SK-N-SH (cell line): Measurements from ENCODE around the gene ERN1.

Experiments
- EP300 ChIP-seq, 2 experiments: IDR thresholded peaks; 2 replicates each; pipeline versions ENCODE4 v1.4.0 to v1.6.1; 2012; ENCODE audit warnings: borderline replicate concordance in 1 of 2, low read depth in 1 of 2, low read length in 1 of 2
- EZH2phosphoT487 ChIP-seq: fragments of 200-600 bp; sonication (generic); IDR thresholded peaks from 2 replicates; pipeline ENCODE4 v1.6.1; 2017; ENCODE audit warnings: low read depth, mixed run types, mild to moderate bottlenecking, antibody characterized with exemption, moderate library complexity, borderline replicate concordance
- FOXJ3 ChIP-seq: sonication (generic); formaldehyde crosslinking; IDR thresholded peaks from 2 replicates; pipeline ENCODE4 v1.5.1; 2020; ENCODE audit warnings: mild to moderate bottlenecking, missing genetic modification reagents
- JUND ChIP-seq: IDR thresholded peaks from 2 replicates; pipeline ENCODE4 v1.4.0; 2012
- MEF2A ChIP-seq: IDR thresholded peaks from 2 replicates; pipeline ENCODE4 v1.4.0; 2012; ENCODE audit warnings: low read depth, borderline replicate concordance
- MXI1 ChIP-seq: IDR thresholded peaks from 2 replicates; pipeline ENCODE4 v1.6.1; 2012; ENCODE audit warnings: mild to moderate bottlenecking, low read depth, low read length, improper control_type of control experiment
- NFIC ChIP-seq: IDR thresholded peaks from 2 replicates; pipeline ENCODE4 v1.4.0; 2012; ENCODE audit warnings: borderline replicate concordance
- POLR2AphosphoS5 ChIP-seq: IDR thresholded peaks from 2 replicates; pipeline ENCODE4 v1.6.1; 2012; ENCODE audit warnings: low read depth, low read length
- RAD21 ChIP-seq: IDR thresholded peaks from 2 replicates; pipeline ENCODE4 v1.6.1; 2012; ENCODE audit warnings: mild to moderate bottlenecking, low read length
- SIN3A ChIP-seq: IDR thresholded peaks from 2 replicates; pipeline ENCODE4 v1.6.1; 2012; ENCODE audit warnings: low read depth, mild to moderate bottlenecking, low read length, moderate library complexity, borderline replicate concordance
- SMC3 ChIP-seq: IDR thresholded peaks from 2 replicates; pipeline ENCODE4 v1.6.1; 2012; ENCODE audit warnings: low read depth, low read length, improper control_type of control experiment
- TAF1 ChIP-seq: IDR thresholded peaks from 2 replicates; pipeline ENCODE4 v1.6.1; 2012; ENCODE audit warnings: low read depth, mild to moderate bottlenecking, low read length, moderate library complexity, borderline replicate concordance
- TEAD4 ChIP-seq: IDR thresholded peaks from 2 replicates; pipeline ENCODE4 v1.4.0; 2012; ENCODE audit warnings: mild to moderate bottlenecking, borderline replicate concordance; ENCODE audit not compliant: insufficient read depth
- TF ChIP-seq, protein P1 (sequence below): fragments of 200-600 bp; sonication (generic); IDR thresholded peaks from 2 replicates; pipeline ENCODE4 v1.6.1; 2017; ENCODE audit warnings: antibody characterized with exemption, mild to moderate bottlenecking, moderate library complexity

DNA sequence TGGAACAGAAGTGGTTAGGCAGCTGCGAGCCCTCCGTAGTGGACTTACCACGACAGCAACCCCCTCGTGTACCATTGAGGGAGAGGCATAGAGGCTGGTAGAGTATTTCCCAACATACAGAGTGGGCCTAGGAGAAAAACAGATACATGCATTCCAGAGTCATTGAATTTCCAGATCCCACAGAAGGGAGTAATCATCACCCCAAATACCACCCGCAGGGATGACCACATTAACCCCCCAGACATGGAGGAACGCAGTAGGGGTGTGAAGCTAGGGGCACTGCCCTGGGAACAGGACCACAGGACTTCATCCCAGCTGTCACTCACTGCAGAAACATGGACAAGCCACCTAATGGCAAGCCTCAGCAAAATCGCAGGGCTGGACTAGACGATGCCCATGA is 64.8 kb downstream of the ERN1 start:
- TF ChIP-seq TAF1 = no peak
- TF ChIP-seq, protein P1, sequence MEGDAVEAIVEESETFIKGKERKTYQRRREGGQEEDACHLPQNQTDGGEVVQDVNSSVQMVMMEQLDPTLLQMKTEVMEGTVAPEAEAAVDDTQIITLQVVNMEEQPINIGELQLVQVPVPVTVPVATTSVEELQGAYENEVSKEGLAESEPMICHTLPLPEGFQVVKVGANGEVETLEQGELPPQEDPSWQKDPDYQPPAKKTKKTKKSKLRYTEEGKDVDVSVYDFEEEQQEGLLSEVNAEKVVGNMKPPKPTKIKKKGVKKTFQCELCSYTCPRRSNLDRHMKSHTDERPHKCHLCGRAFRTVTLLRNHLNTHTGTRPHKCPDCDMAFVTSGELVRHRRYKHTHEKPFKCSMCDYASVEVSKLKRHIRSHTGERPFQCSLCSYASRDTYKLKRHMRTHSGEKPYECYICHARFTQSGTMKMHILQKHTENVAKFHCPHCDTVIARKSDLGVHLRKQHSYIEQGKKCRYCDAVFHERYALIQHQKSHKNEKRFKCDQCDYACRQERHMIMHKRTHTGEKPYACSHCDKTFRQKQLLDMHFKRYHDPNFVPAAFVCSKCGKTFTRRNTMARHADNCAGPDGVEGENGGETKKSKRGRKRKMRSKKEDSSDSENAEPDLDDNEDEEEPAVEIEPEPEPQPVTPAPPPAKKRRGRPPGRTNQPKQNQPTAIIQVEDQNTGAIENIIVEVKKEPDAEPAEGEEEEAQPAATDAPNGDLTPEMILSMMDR = no peak
- no peak for TF ChIP-seq EZH2phosphoT487
- no peak for TF ChIP-seq SMC3
- no peak for TF ChIP-seq FOXJ3 (CRISPR knock-in tag)
- TF ChIP-seq TEAD4 = no peak
- TF ChIP-seq JUND = no peak
- TF ChIP-seq NFIC = no peak
- no peak for TF ChIP-seq RAD21
- TF ChIP-seq POLR2AphosphoS5 = no peak
- TF ChIP-seq MXI1 = no peak
- TF ChIP-seq MEF2A = no peak
- TF ChIP-seq SIN3A = no peak
- TF ChIP-seq EP300 (IDR thresholded peaks at IDR 0.05; ENCODE audit: borderline replicate concordance in 1 of 2, low read depth in 1 of 2, low read length in 1 of 2) = no peak
